ENCODE measurements around the gene WNT3.
"Not testable (repeated sequence)": the region's sequence is repeated elsewhere in the genome, so short reads cannot be mapped to it uniquely, and the experiment has no call there.

WNT3 gene

GRCh38 chr17:46812624-46813318, 5.7 kb downstream of the WNT3 start:
- DNase-seq (ENCODE audit: low read depth in 3 of 3) = no peak

GRCh38 chr17:46811978-46812583, 6.4 kb downstream of the WNT3 start:
- DNase-seq (ENCODE audit: low read depth in 3 of 3) = no peak

GRCh38 chr17:46810837-46811236, 7.7 kb downstream of the WNT3 start:
- no peak for DNase-seq (ENCODE audit: low read depth in 3 of 3)

GRCh38 chr17:46809110-46809571, 9.4 kb downstream of the WNT3 start:
- DNase-seq (ENCODE audit: low read depth in 3 of 3) = no peak

GRCh38 chr17:46805771-46806170, 12.7 kb downstream of the WNT3 start:
- DNase-seq (ENCODE audit: low read depth in 3 of 3) = no peak

- DNase-seq (ENCODE audit: low read depth in 3 of 3) = no peak
Observed at GRCh38 chr17:46803544-46803943, 14.9 kb downstream of the WNT3 start.

GRCh38 chr17:46802800-46803199, 15.7 kb downstream of the WNT3 start:
- DNase-seq (ENCODE audit: low read depth in 3 of 3) = no peak

- DNase-seq (ENCODE audit: low read depth in 3 of 3) = no peak
Observed at GRCh38 chr17:46800573-46800972, 17.9 kb downstream of the WNT3 start.

- no peak for DNase-seq (ENCODE audit: low read depth in 3 of 3)
Observed at GRCh38 chr17:46796956-46797530, 21.4 kb downstream of the WNT3 start.

- no peak for DNase-seq (ENCODE audit: low read depth in 3 of 3)
Observed at GRCh38 chr17:46796524-46796923, 22.0 kb downstream of the WNT3 start.

GRCh38 chr17:46796084-46796483, 22.4 kb downstream of the WNT3 start:
- DNase-seq (ENCODE audit: low read depth in 3 of 3) = no peak

GRCh38 chr17:46795379-46795952, 23.0 kb downstream of the WNT3 start:
- DNase-seq (ENCODE audit: low read depth in 3 of 3) = no peak

GRCh38 chr17:46794318-46794717, 24.2 kb downstream of the WNT3 start:
- DNase-seq (ENCODE audit: low read depth in 3 of 3) = no peak

GRCh38 chr17:46793541-46793940, 25.0 kb downstream of the WNT3 start:
- DNase-seq (ENCODE audit: low read depth in 3 of 3) = no peak

- not testable (repeated sequence) for DNase-seq (ENCODE audit: low read depth in 3 of 3)
Observed at GRCh38 chr17:46793023-46793422, 25.5 kb downstream of the WNT3 start.

- DNase-seq (ENCODE audit: low read depth in 3 of 3) = no peak
Observed at GRCh38 chr17:46792071-46792470, 26.4 kb downstream of the WNT3 start.

- DNase-seq (ENCODE audit: low read depth in 3 of 3) = no peak
Observed at GRCh38 chr17:46791531-46791930, 27.0 kb downstream of the WNT3 start.

- no peak for DNase-seq (ENCODE audit: low read depth in 3 of 3)
Observed at GRCh38 chr17:46790216-46790615, 28.3 kb downstream of the WNT3 start.

GRCh38 chr17:46789610-46790009, 28.9 kb downstream of the WNT3 start:
- DNase-seq (ENCODE audit: low read depth in 3 of 3) = no peak

- DNase-seq (ENCODE audit: low read depth in 3 of 3) = no peak
Observed at GRCh38 chr17:46788796-46789195, 29.7 kb downstream of the WNT3 start.

- DNase-seq (ENCODE audit: low read depth in 3 of 3) = no peak
Observed at GRCh38 chr17:46788300-46788699, 30.2 kb downstream of the WNT3 start.

GRCh38 chr17:46787478-46787877, 31.0 kb downstream of the WNT3 start:
- no peak for DNase-seq (ENCODE audit: low read depth in 3 of 3)

GRCh38 chr17:46785696-46786095, 32.8 kb downstream of the WNT3 start:
- no peak for DNase-seq (ENCODE audit: low read depth in 3 of 3)
